Measurements from ENCODE around the gene HCRT. TPM values are rescaled to one million over a fixed set of nuclear protein-coding genes. Genes with fewer than 3 reads are reported as not detected.
A peak's percentile ranks its signal among the peaks of the same experiment; 100 is the strongest.

Gene HCRT
- total and polyA plus RNA-seq, 12 donors = not detected

DNA sequence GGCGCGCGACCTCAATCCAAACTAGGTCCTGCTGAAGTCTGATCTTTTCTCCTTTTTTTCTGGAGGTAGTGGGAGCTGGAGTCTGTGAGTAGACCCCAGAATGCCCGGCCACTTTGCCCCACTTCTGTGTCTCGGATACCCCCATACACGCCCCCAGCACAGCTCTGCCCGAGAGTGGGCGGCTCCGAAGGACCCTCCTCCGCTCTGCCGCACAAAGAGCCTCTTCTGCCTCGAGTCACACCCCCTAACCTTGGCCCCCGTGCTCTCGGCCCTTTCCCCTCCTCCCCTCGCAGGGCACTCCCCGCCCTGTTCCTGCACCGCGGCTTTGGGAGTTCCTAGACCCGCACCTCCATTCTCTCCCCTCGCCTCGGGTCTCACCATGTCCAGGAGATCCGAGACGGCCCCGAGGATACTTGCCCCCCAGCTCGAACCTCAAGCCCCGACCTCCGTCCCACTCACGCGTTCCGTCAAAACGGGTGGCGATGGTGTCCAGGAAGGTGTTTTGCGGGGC is 4.8 kb downstream of the HCRT start:
- Histone ChIP-seq H3K4me1 (peaks cover 0 to 55% (median 35%) of the 10 kb centered on the region in 9 donors), H3K27me3 (peaks cover 0 to 28% (median 17%) of the 10 kb centered on the region in 7 donors), H3K36me3 (no peaks in the 10 kb centered on the region), H3K27ac (no peak overlapping the region), H3K4me3 (peak overlapping the region; percentile 14 to 54 (median 37)), H3K9me3 (no peaks in the 10 kb centered on the region)
- WGBS, 2 donors = 1 to 3% methylated on average over 33 of the region's 33 CpGs
- intact Hi-C loops (cut with DNase I) = loop anchor here in 7 of 10 donors (2.0 to 10.0 kb wide), 8 partner anchors 48 to 344 kb away; partner anchors contain the start of genes HSPB9 (in 2 of the 7), KAT2A (in 2 of the 7) and NKIRAS2 (in 1 of the 7)
- ATAC-seq (no peak), DNase-seq (no peak)
- TF ChIP-seq CTCF (IDR thresholded peaks at IDR 0.05) = no peak

GRCh38 chr17:42179911-42180410 is 5.3 kb downstream of the HCRT start:
- H3K27me3 ChIP-seq = peaks cover 0 to 28% (median 17%) of the 10 kb centered on the region in 7 donors
- 8 to 16% methylated on average over 19 to 20 of the region's 20 CpGs for WGBS, 2 donors
- H3K9me3 ChIP-seq = no peaks in the 10 kb centered on the region
- H3K4me1 ChIP-seq = peaks cover 0 to 50% (median 35%) of the 10 kb centered on the region in 9 donors
- ATAC-seq = peak in 4 of 8 donors; percentile 17 to 41 (median 27)
- no peaks in the 10 kb centered on the region for H3K36me3 ChIP-seq
- intact Hi-C loops (cut with DNase I) = loop anchor here in 7 of 10 donors (2.0 to 10.0 kb wide), 9 partner anchors 48 to 345 kb away; partner anchors contain the start of genes HSPB9 (in 2 of the 7), KAT2A (in 2 of the 7), CNP (in 1 of the 7) and NKIRAS2 (in 1 of the 7)
- no peak overlapping the region for H3K4me3 ChIP-seq
- peak; percentile 31 to 60 for DNase-seq
- TF ChIP-seq CTCF (IDR thresholded peaks at IDR 0.05) = no peak
- no peak overlapping the region for H3K27ac ChIP-seq

- intact Hi-C loops (cut with DNase I) = loop anchor here in 1 of 10 donors (10.0 kb wide), 1 partner anchor 215 kb away; the partner anchor contains the start of gene CNP
- TF ChIP-seq CTCF (IDR thresholded peaks at IDR 0.05) = no peak
- H3K27me3 ChIP-seq = peaks cover 0 to 28% (median 17%) of the 10 kb centered on the region in 7 donors
Measured at GRCh38 chr17:42179335-42179734, 5.9 kb downstream of the HCRT start.

GRCh38 chr17:42178817-42179216 is 6.4 kb downstream of the HCRT start:
- H3K27me3 ChIP-seq = peaks cover 0 to 28% (median 17%) of the 10 kb centered on the region in 7 donors
- no peak overlapping the region for H3K27ac ChIP-seq
- intact Hi-C loops (cut with DNase I) = loop anchor here in 1 of 10 donors (10.0 kb wide), 1 partner anchor 214 kb away; the partner anchor contains the start of gene CNP
- ATAC-seq (no peak), DNase-seq (no peak)
- no peak for TF ChIP-seq CTCF (IDR thresholded peaks at IDR 0.05)
- no peak overlapping the region for H3K4me3 ChIP-seq
- H3K4me1 ChIP-seq = peaks cover 0 to 40% (median 28%) of the 10 kb centered on the region in 9 donors
- WGBS, 2 donors = 35 to 38% methylated on average over 14 of the region's 14 CpGs
- H3K36me3 ChIP-seq = no peaks in the 10 kb centered on the region
- H3K9me3 ChIP-seq = no peaks in the 10 kb centered on the region

More at GRCh38 chr17:42179335-42179734, 5.9 kb downstream of the HCRT start:
- Histone ChIP-seq H3K36me3 (no peaks in the 10 kb centered on the region), H3K4me1 (peaks cover 0 to 44% (median 31%) of the 10 kb centered on the region in 9 donors), H3K27ac (no peak overlapping the region), H3K4me3 (no peak overlapping the region), H3K9me3 (no peaks in the 10 kb centered on the region)
- no peak for DNase-seq
- 30 to 38% methylated on average over 1 of the region's 1 CpG for WGBS, 2 donors
- no peak for ATAC-seq

All from heart right ventricle (tissue), 16 donors.